Stimulated activated CD4-positive, alpha-beta T cell treated with anti-CD3 and anti-CD28 coated beads, Interleukin-4, amount 100 ng/mL, for 24 hours (primary cell): Measurements from ENCODE around the gene RCE1.

ENCODE experiments used
- DNase-seq: peaks from one replicate; pipeline ENCODE4 v3.0.0-alpha.2; 2020

Gene RCE1

GRCh38 chr11:66845143-66845875, 2.1 kb downstream of the RCE1 start:
- no peak for DNase-seq

- no peak for DNase-seq
Observed at GRCh38 chr11:66845876-66846212, 2.6 kb downstream of the RCE1 start.

- DNase-seq = no peak
Observed at GRCh38 chr11:66846671-66847091, 3.4 kb downstream of the RCE1 start.

- DNase-seq = no peak
Observed at GRCh38 chr11:66847461-66848232, 4.4 kb downstream of the RCE1 start.

GRCh38 chr11:66848671-66849500, 5.6 kb downstream of the RCE1 start:
- no peak for DNase-seq

GRCh38 chr11:66849501-66850234, 6.4 kb downstream of the RCE1 start:
- no peak for DNase-seq

- DNase-seq = no peak
Observed at GRCh38 chr11:66850235-66850587, 7.0 kb downstream of the RCE1 start.

- no peak for DNase-seq
Observed at GRCh38 chr11:66850588-66851238, 7.5 kb downstream of the RCE1 start.

- DNase-seq = no peak
Observed at GRCh38 chr11:66851239-66851596, 8.0 kb downstream of the RCE1 start.

GRCh38 chr11:66851698-66852465, 8.6 kb downstream of the RCE1 start:
- peak; percentile 22 for DNase-seq

GRCh38 chr11:66852466-66853241, 9.4 kb downstream of the RCE1 start:
- no peak for DNase-seq

- no peak for DNase-seq
Observed at GRCh38 chr11:66853242-66854229, 10.3 kb downstream of the RCE1 start.

- no peak for DNase-seq
Observed at GRCh38 chr11:66854231-66854661, 11.0 kb downstream of the RCE1 start.

GRCh38 chr11:66854729-66855211, 11.5 kb downstream of the RCE1 start:
- DNase-seq = no peak

- peak; percentile 79 for DNase-seq
Observed at GRCh38 chr11:66855574-66856495, 12.6 kb downstream of the RCE1 start.

GRCh38 chr11:66856496-66857233, 13.4 kb downstream of the RCE1 start, which contains the start of gene LRFN4:
TSS of gene LRFN4 (plus strand) at chr11:66857064. CDS start at chr11:66857745, 681 bp downstream.
- no peak for DNase-seq

GRCh38 chr11:66857234-66857926, 14.1 kb downstream of the RCE1 start:
- DNase-seq = no peak
